Stomach (tissue), 9 donors: ENCODE measurements around the gene MAGEB3. TPM values are rescaled to one million over a fixed set of nuclear protein-coding genes. Genes with fewer than 3 reads are reported as not detected.

Experiments
- DNase-seq, 2 donors: peaks; one replicate each; pipeline versions ENCODE4 v3.0.0 to v3.0.0-alpha.2; 2013 to 2019
- H3K27ac ChIP-seq, 5 donors: fragments of 200-600 bp in 4 of 5; sonication (generic) in 4 of 5; one replicate each; pipeline ENCODE4 v1.5.1; 2013 to 2019; ENCODE audit warnings: mild to moderate bottlenecking in 1 of 5, moderate library complexity in 1 of 5
- H3K27me3 ChIP-seq, 3 donors: fragments of 200-600 bp; sonication (generic); one replicate each; pipeline ENCODE4 v1.5.1; 2017 to 2019; ENCODE audit warnings: mixed run types in 1 of 3
- H3K36me3 ChIP-seq, 4 donors: fragments of 200-600 bp; sonication (generic); 1 replicate in 3 of 4; 2 replicates in 1 of 4; pipeline ENCODE4 v1.5.1; 2016 to 2019
- H3K4me1 ChIP-seq, 4 donors: fragments of 200-600 bp; sonication (generic); one replicate each; pipeline ENCODE4 v1.5.1; 2016 to 2019
- H3K4me3 ChIP-seq, 4 donors: fragments of 200-600 bp; sonication (generic) in 3 of 4; one replicate each; pipeline ENCODE4 v1.5.1; 2016 to 2019; ENCODE audit warnings: mild to moderate bottlenecking in 1 of 4
- H3K9me3 ChIP-seq, 4 donors: fragments of 200-600 bp; sonication (generic); one replicate each; pipeline ENCODE4 v1.5.1; 2016 to 2019
- CTCF ChIP-seq, 7 experiments: fragments of 450-650 bp in 4 of 7; fragments of 200-600 bp in 3 of 7; sonication (generic) in 3 of 7; IDR thresholded peaks; one replicate each; pipeline ENCODE4 v1.5.1; 2016 to 2019; ENCODE audit warnings: antibody characterized with exemption in 7 of 7, control low read depth in 2 of 7, mild to moderate bottlenecking in 1 of 7
- EP300 ChIP-seq: sonication (generic); formaldehyde crosslinking; IDR thresholded peaks from one replicate; pipeline ENCODE4 v1.6.1; 2017; ENCODE audit warnings: antibody characterized with exemption
- POLR2A ChIP-seq, 4 donors: fragments of 450-650 bp; IDR thresholded peaks; one replicate each; pipeline ENCODE4 v1.6.1; 2016; ENCODE audit warnings: antibody characterized with exemption in 4 of 4, control low read depth in 2 of 4, mild to moderate bottlenecking in 1 of 4, moderate library complexity in 1 of 4
- POLR2AphosphoS5 ChIP-seq, 3 donors: sonication (generic); formaldehyde crosslinking; IDR thresholded peaks; one replicate each; pipeline ENCODE4 v1.6.1; 2016; ENCODE audit warnings: antibody characterized with exemption in 3 of 3
- WGBS, 5 donors: extraction: QIAGEN DNeasy Blood & Tissue Kit in 3 of 5; methylation state at CpG; one replicate each; pipeline versions ENCODE4 v1.1.5 to v1.1.7; 2013 to 2018; 5-methylcytosine and 5-hydroxymethylcytosine counted together
- intact Hi-C: fragments of 100-400 bp; cut with DNase I; formaldehyde crosslinking; loops from one replicate; pipeline ENCODE4 v1.15.1; 2023; ENCODE audit warnings: low total_unique reads
- polyA plus RNA-seq, 3 donors: library from polyadenylated mRNA; stranded (reverse); fragments of 200-250 nt; gene quantifications; one replicate each; pipeline ENCODE4 v1.2.3, GENCODE V29; 2013
- total RNA-seq, 5 donors: library from RNA; depleted of rRNA; stranded (reverse); fragments of >200 nt; gene quantifications; one replicate each; pipeline versions ENCODE4 v1.1.0 to v1.2.3, GENCODE V29; 2014 to 2016
- donor health status: healthy with polysubstance abuse.
- donor health status: Bipolar disorder and iron deficiency.
- donor health status: healthy.

Gene MAGEB3
- total and polyA plus RNA-seq, 8 donors = not detected

- no peak overlapping the region for H3K4me3 ChIP-seq
- H3K36me3 ChIP-seq = no peaks in the 10 kb centered on the region
- peak in 1 of 2 donors; percentile 14 for DNase-seq
- H3K27ac ChIP-seq = no peak overlapping the region
- 0 to 27% (median 6%) methylated on average over 1 of the region's 1 CpG for WGBS, 5 donors
- TF ChIP-seq CTCF (IDR thresholded peaks at IDR 0.05) = no peak
- no peak for TF ChIP-seq POLR2AphosphoS5 (IDR thresholded peaks at IDR 0.05)
- TF ChIP-seq POLR2A (IDR thresholded peaks at IDR 0.05) = no peak
- TF ChIP-seq EP300 = no peak
- no peaks in the 10 kb centered on the region for H3K27me3 ChIP-seq
- no peaks in the 10 kb centered on the region for H3K9me3 ChIP-seq
- intact Hi-C loops = no loop called here
- no peaks in the 10 kb centered on the region for H3K4me1 ChIP-seq
Measured at GRCh38 chrX:30196322-30196721, 34.1 kb upstream of the MAGEB3 start.

- H3K36me3 ChIP-seq = no peaks in the 10 kb centered on the region
- intact Hi-C loops = no loop called here
- 72 to 97% (median 82%) methylated on average over 2 of the region's 2 CpGs for WGBS, 5 donors
Measured at GRCh38 chrX:30212172-30212571, 18.3 kb upstream of the MAGEB3 start.

GRCh38 chrX:30215357-30215843, 15.1 kb upstream of the MAGEB3 start, which contains the start of gene MAGEB2:
TSS of gene MAGEB2 (plus strand) at chrX:30215563. CDS start at chrX:30218581, 3,018 bp downstream.
- no peaks in the 10 kb centered on the region for H3K4me1 ChIP-seq
- intact Hi-C loops = no loop called here
- DNase-seq = no peak
- no peaks in the 10 kb centered on the region for H3K36me3 ChIP-seq
- no peak for TF ChIP-seq EP300
- no peak for TF ChIP-seq POLR2A (IDR thresholded peaks at IDR 0.05)
- no peak for TF ChIP-seq POLR2AphosphoS5 (IDR thresholded peaks at IDR 0.05)
- H3K4me3 ChIP-seq = no peak within 1 kb of the TSS
- H3K27me3 ChIP-seq = no peaks in the 10 kb centered on the region
- 87 to 97% (median 92%) methylated on average over 6 to 29 of the region's 29 CpGs for WGBS, 5 donors
- no peaks in the 10 kb centered on the region for H3K9me3 ChIP-seq
- no peak within 1 kb of the TSS for H3K27ac ChIP-seq

More at GRCh38 chrX:30212172-30212571, 18.3 kb upstream of the MAGEB3 start:
- TF ChIP-seq CTCF (IDR thresholded peaks at IDR 0.05) (no peak), POLR2A (IDR thresholded peaks at IDR 0.05) (no peak), POLR2AphosphoS5 (IDR thresholded peaks at IDR 0.05) (no peak), EP300 (no peak)
- no peak for DNase-seq
- H3K27ac ChIP-seq = no peak overlapping the region
- no peak overlapping the region for H3K4me3 ChIP-seq
- no peaks in the 10 kb centered on the region for H3K9me3 ChIP-seq
- no peaks in the 10 kb centered on the region for H3K4me1 ChIP-seq
- no peaks in the 10 kb centered on the region for H3K27me3 ChIP-seq

GRCh38 chrX:30217465-30217864, 13.0 kb upstream of the MAGEB3 start:
- DNase-seq = no peak
- H3K27ac ChIP-seq = no peak overlapping the region
- TF ChIP-seq CTCF (IDR thresholded peaks at IDR 0.05) (no peak), POLR2A (IDR thresholded peaks at IDR 0.05) (no peak), EP300 (no peak)
- H3K27me3 ChIP-seq = no peaks in the 10 kb centered on the region
- H3K36me3 ChIP-seq = no peaks in the 10 kb centered on the region
- intact Hi-C loops = no loop called here
- H3K4me3 ChIP-seq = no peak overlapping the region
- no peaks in the 10 kb centered on the region for H3K9me3 ChIP-seq
- whole genome bisulfite sequencing, 5 donors = 36 to 72% (median 57%) methylated on average over 1 of the region's 1 CpG
- H3K4me1 ChIP-seq = no peaks in the 10 kb centered on the region

GRCh38 chrX:30219372-30219771, 11.1 kb upstream of the MAGEB3 start:
- TF ChIP-seq POLR2AphosphoS5 (IDR thresholded peaks at IDR 0.05) (no peak), EP300 (no peak), CTCF (IDR thresholded peaks at IDR 0.05) (no peak), POLR2A (IDR thresholded peaks at IDR 0.05) (no peak)
- H3K27me3 ChIP-seq = no peaks in the 10 kb centered on the region
- no peak overlapping the region for H3K4me3 ChIP-seq
- H3K36me3 ChIP-seq = no peaks in the 10 kb centered on the region
- no peak for DNase-seq
- H3K9me3 ChIP-seq = no peaks in the 10 kb centered on the region
- H3K27ac ChIP-seq = no peak overlapping the region
- no peaks in the 10 kb centered on the region for H3K4me1 ChIP-seq
- 65 to 96% (median 76%) methylated on average over 4 of the region's 4 CpGs for WGBS, 5 donors
- intact Hi-C loops = no loop called here
